Measurements from ENCODE around the gene PXDC1. TPM values are rescaled to one million over a fixed set of nuclear protein-coding genes. Genes with fewer than 3 reads are reported as not detected.

The PXDC1 gene
- total RNA-seq, 1 donor from 2014 or later = 41.0 TPM

DNA sequence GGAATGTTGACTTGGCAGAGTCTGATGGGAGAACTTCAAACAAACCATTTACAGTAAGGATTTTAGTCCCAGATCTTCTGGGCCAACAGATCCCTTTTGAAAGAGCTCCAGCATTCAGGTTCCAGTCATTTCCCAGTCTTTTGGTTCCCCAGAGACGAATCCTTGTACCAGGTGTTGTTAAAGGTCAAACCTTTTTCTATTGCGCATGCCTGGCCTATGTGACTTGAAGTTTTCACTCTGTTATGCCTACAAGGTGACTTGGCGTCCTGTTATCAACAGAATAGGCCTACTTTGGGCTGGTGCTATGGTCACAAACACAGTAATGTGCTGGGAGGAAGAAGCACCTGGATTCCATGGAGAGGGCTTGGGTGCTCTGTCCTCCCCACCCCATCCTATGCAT, 52.3 kb downstream of the PXDC1 start:
- Mint-ChIP-seq H3K27me3 (ENCODE audit: unreplicated experiment) (peaks cover 7% of the 10 kb centered on the region), H3K9me3 (ENCODE audit: unreplicated experiment) (no peaks in the 10 kb centered on the region), H3K27ac (ENCODE audit: unreplicated experiment) (no peak overlapping the region), H3K4me1 (ENCODE audit: unreplicated experiment) (peaks cover 13% of the 10 kb centered on the region), H3K36me3 (ENCODE audit: low read depth, unreplicated experiment) (peaks cover 11% of the 10 kb centered on the region), H3K4me3 (ENCODE audit: unreplicated experiment) (no peak overlapping the region)
- TF ChIP-seq, protein P1, sequence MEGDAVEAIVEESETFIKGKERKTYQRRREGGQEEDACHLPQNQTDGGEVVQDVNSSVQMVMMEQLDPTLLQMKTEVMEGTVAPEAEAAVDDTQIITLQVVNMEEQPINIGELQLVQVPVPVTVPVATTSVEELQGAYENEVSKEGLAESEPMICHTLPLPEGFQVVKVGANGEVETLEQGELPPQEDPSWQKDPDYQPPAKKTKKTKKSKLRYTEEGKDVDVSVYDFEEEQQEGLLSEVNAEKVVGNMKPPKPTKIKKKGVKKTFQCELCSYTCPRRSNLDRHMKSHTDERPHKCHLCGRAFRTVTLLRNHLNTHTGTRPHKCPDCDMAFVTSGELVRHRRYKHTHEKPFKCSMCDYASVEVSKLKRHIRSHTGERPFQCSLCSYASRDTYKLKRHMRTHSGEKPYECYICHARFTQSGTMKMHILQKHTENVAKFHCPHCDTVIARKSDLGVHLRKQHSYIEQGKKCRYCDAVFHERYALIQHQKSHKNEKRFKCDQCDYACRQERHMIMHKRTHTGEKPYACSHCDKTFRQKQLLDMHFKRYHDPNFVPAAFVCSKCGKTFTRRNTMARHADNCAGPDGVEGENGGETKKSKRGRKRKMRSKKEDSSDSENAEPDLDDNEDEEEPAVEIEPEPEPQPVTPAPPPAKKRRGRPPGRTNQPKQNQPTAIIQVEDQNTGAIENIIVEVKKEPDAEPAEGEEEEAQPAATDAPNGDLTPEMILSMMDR (IDR thresholded peaks at IDR 0.05; ENCODE audit: unreplicated experiment) = no peak
- DNase-seq (ENCODE audit: low spot score) = no peak

DNA sequence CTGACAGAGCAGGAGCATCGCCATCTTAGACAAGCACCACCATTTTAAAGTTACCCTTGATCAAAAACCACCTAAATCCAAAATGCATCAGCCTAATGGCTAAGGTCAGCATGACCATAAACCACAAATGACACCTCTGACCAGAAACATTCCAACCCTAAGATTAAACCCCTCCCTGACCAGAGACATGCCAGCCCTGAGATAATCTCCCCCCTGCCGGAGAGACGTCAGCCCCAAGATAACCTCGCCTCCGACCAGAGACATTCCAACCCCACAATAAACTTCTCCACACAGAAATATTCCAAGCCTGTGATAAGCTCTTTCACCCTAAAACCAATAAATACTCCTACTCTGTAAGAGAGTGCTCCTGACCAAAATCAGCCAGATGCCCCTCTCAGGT, 53.5 kb downstream of the PXDC1 start:
- no peak for DNase-seq (ENCODE audit: low spot score)
- peaks cover 7% of the 10 kb centered on the region for H3K27me3 Mint-ChIP-seq (ENCODE audit: unreplicated experiment)
- TF ChIP-seq, protein P1 (IDR thresholded peaks at IDR 0.05; ENCODE audit: unreplicated experiment) = no peak
- no peaks in the 10 kb centered on the region for H3K9me3 Mint-ChIP-seq (ENCODE audit: unreplicated experiment)
- H3K4me1 Mint-ChIP-seq (ENCODE audit: unreplicated experiment) = peaks cover 7% of the 10 kb centered on the region
- no peak overlapping the region for H3K4me3 Mint-ChIP-seq (ENCODE audit: unreplicated experiment)
- no peak overlapping the region for H3K27ac Mint-ChIP-seq (ENCODE audit: unreplicated experiment)
- H3K36me3 Mint-ChIP-seq (ENCODE audit: low read depth, unreplicated experiment) = peaks cover 5% of the 10 kb centered on the region

DNA sequence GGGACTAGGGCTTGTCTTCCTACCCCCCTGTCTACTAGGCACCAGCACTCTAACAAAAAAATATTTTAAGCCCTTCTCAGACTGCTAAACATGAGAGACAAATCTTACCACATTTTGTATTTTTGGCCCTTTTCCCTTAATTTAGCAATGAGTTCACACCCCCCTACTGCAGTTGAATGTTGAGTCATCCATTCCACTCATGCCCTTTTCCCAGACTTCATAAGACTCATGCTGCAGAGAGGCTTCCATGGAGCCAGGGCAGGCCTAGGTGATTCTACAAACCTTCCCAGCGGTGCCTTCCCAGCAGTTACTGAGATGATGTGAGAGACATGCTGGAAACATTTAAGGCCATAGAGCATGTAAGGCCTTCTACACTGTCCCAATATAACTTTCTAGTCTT, 53.9 kb downstream of the PXDC1 start:
- Mint-ChIP-seq H3K36me3 (ENCODE audit: low read depth, unreplicated experiment) (peaks cover 5% of the 10 kb centered on the region), H3K4me1 (ENCODE audit: unreplicated experiment) (peaks cover 4% of the 10 kb centered on the region), H3K27me3 (ENCODE audit: unreplicated experiment) (peaks cover 6% of the 10 kb centered on the region), H3K27ac (ENCODE audit: unreplicated experiment) (no peak overlapping the region), H3K4me3 (ENCODE audit: unreplicated experiment) (no peak overlapping the region), H3K9me3 (ENCODE audit: unreplicated experiment) (no peaks in the 10 kb centered on the region)
- TF ChIP-seq, protein P1 (IDR thresholded peaks at IDR 0.05; ENCODE audit: unreplicated experiment) = no peak
- no peak for DNase-seq (ENCODE audit: low spot score)

DNA sequence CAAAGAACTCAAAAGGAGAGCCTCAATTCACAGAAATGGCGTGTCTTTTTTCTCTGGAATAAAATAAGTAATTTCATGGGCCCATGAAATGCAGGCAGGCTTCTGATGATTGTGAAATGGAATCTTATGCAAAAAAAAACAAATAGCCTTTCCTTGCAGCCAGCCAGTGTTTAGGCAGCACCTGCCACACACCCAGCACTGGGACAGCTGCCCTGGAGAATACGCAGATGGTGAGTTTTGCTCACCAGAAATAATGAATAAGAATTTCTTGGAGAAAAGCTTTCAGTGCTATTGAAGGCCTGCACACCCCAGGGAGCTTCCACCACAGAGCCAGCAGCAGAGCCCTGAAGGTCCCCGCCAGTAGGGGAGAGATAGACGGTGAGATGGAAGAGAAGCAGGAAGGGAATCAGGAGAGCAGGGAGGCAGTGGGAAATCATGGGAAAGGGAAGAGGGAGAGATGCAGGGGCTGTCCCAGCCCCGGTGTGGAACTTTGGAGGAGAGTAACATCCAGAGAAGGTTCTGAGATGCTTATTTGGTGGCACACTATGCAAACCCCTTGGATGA, 54.9 kb downstream of the PXDC1 start:
- no peaks in the 10 kb centered on the region for H3K9me3 Mint-ChIP-seq (ENCODE audit: unreplicated experiment)
- H3K27me3 Mint-ChIP-seq (ENCODE audit: unreplicated experiment) = peaks cover 5% of the 10 kb centered on the region
- H3K4me1 Mint-ChIP-seq (ENCODE audit: unreplicated experiment) = peaks cover 3% of the 10 kb centered on the region
- DNase-seq (ENCODE audit: low spot score) = no peak
- H3K27ac Mint-ChIP-seq (ENCODE audit: unreplicated experiment) = no peak overlapping the region
- H3K4me3 Mint-ChIP-seq (ENCODE audit: unreplicated experiment) = no peak overlapping the region
- peaks cover 5% of the 10 kb centered on the region for H3K36me3 Mint-ChIP-seq (ENCODE audit: low read depth, unreplicated experiment)
- TF ChIP-seq, protein P1 (IDR thresholded peaks at IDR 0.05; ENCODE audit: unreplicated experiment) = no peak

DNA sequence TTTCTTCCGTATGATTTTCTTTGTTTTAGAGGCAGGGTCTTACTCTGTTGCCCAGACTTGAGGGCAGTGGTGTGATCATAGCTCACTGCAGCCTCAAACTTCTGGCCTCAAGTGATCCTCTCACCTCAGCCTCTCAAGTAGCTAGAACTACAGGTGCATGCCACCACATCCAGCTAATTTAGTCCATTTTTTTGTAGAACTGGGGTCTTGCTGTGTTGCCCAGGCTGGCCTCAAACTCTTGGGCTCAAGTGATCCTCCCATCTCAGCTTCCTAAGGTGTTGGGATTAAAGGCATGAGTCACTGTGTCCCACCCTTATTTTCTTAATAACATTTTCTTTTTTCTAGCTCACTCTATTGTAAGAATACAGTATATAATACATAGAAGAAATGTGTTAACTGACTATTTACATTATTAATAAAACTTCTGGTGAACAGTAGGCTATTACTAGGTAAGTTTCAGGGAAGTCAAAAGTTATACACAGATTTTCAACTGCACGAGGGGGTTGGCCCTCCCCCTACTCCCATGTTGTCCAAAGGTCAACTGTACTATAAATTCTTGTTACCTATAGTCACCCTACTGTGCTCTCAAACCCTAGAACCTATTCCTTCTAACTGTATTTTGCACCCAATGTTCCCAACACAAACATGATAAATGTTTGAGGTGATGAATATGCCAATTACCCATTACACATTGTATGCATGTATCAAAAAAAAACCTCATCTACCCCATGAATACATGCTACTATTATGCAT, 56.3 kb downstream of the PXDC1 start:
- DNase-seq (ENCODE audit: low spot score) = no peak
- Mint-ChIP-seq H3K4me3 (ENCODE audit: unreplicated experiment) (no peak overlapping the region), H3K36me3 (ENCODE audit: low read depth, unreplicated experiment) (peaks cover 5% of the 10 kb centered on the region), H3K4me1 (ENCODE audit: unreplicated experiment) (no peaks in the 10 kb centered on the region), H3K9me3 (ENCODE audit: unreplicated experiment) (no peaks in the 10 kb centered on the region), H3K27ac (ENCODE audit: unreplicated experiment) (no peak overlapping the region), H3K27me3 (ENCODE audit: unreplicated experiment) (peaks cover 5% of the 10 kb centered on the region)
- TF ChIP-seq, protein P1 (IDR thresholded peaks at IDR 0.05; ENCODE audit: unreplicated experiment) = no peak
